ENCODE results near the gene CEBPA. TPM values are rescaled to one million over a fixed set of nuclear protein-coding genes. Genes with fewer than 3 reads are reported as not detected.
A peak's percentile ranks its signal among the peaks of the same experiment; 100 is the strongest.

The CEBPA gene
- total and polyA plus RNA-seq, 9 donors: 0.92 to 6.1 (median 3.7) TPM

- 66 to 72% (median 67%) methylated on average over 8 of the region's 8 CpGs for WGBS, 3 donors
- Histone ChIP-seq H3K9me3 (no peaks in the 10 kb centered on the region), H3K4me1 (ENCODE audit: insufficient read depth) (peaks cover 7% of the 10 kb centered on the region), H3K4me3 (no peak overlapping the region), H3K27ac (no peak overlapping the region), H3K36me3 (no peaks in the 10 kb centered on the region), H3K27me3 (no peaks in the 10 kb centered on the region)
- peak in 1 of 5 donors; percentile 7 for DNase-seq
- TF ChIP-seq, protein P1, sequence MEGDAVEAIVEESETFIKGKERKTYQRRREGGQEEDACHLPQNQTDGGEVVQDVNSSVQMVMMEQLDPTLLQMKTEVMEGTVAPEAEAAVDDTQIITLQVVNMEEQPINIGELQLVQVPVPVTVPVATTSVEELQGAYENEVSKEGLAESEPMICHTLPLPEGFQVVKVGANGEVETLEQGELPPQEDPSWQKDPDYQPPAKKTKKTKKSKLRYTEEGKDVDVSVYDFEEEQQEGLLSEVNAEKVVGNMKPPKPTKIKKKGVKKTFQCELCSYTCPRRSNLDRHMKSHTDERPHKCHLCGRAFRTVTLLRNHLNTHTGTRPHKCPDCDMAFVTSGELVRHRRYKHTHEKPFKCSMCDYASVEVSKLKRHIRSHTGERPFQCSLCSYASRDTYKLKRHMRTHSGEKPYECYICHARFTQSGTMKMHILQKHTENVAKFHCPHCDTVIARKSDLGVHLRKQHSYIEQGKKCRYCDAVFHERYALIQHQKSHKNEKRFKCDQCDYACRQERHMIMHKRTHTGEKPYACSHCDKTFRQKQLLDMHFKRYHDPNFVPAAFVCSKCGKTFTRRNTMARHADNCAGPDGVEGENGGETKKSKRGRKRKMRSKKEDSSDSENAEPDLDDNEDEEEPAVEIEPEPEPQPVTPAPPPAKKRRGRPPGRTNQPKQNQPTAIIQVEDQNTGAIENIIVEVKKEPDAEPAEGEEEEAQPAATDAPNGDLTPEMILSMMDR (IDR thresholded peaks at IDR 0.05): no peak
- no peak for TF ChIP-seq POLR2A (IDR thresholded peaks at IDR 0.05)
- no peak for TF ChIP-seq EP300 (IDR thresholded peaks at IDR 0.05)
- intact Hi-C loops (cut with DNase I): no loop called here
Measured at GRCh38 chr19:33299051-33299688, 3.2 kb downstream of the CEBPA start.

GRCh38 chr19:33298146-33298911 is 4.0 kb downstream of the CEBPA start:
- H3K9me3 ChIP-seq: no peaks in the 10 kb centered on the region
- no peak overlapping the region for H3K27ac ChIP-seq
- H3K4me3 ChIP-seq: no peak overlapping the region
- peaks cover 7% of the 10 kb centered on the region for H3K4me1 ChIP-seq (ENCODE audit: insufficient read depth)
- no peaks in the 10 kb centered on the region for H3K36me3 ChIP-seq
- H3K27me3 ChIP-seq: no peaks in the 10 kb centered on the region
- intact Hi-C loops (cut with DNase I): no loop called here
- WGBS, 3 donors: 78 to 81% (median 81%) methylated on average over 25 of the region's 25 CpGs
- DNase-seq: peak in 2 of 5 donors; percentile 10 to 12
- TF ChIP-seq, protein P1 (IDR thresholded peaks at IDR 0.05): no peak
- TF ChIP-seq EP300 (IDR thresholded peaks at IDR 0.05): no peak
- TF ChIP-seq POLR2A (IDR thresholded peaks at IDR 0.05): no peak

- H3K27me3 ChIP-seq: no peaks in the 10 kb centered on the region
- no peak overlapping the region for H3K4me3 ChIP-seq
- H3K4me1 ChIP-seq (ENCODE audit: insufficient read depth): peaks cover 5% of the 10 kb centered on the region
- H3K27ac ChIP-seq: no peak overlapping the region
- intact Hi-C loops (cut with DNase I): no loop called here
- DNase-seq: peak in 1 of 5 donors; percentile 5
- 73 to 85% (median 77%) methylated on average over 11 of the region's 11 CpGs for WGBS, 3 donors
- no peaks in the 10 kb centered on the region for H3K9me3 ChIP-seq
- no peak for TF ChIP-seq EP300 (IDR thresholded peaks at IDR 0.05)
- TF ChIP-seq POLR2A (IDR thresholded peaks at IDR 0.05): no peak
- no peaks in the 10 kb centered on the region for H3K36me3 ChIP-seq
Measured at GRCh38 chr19:33297401-33298145, 4.8 kb downstream of the CEBPA start.

DNA sequence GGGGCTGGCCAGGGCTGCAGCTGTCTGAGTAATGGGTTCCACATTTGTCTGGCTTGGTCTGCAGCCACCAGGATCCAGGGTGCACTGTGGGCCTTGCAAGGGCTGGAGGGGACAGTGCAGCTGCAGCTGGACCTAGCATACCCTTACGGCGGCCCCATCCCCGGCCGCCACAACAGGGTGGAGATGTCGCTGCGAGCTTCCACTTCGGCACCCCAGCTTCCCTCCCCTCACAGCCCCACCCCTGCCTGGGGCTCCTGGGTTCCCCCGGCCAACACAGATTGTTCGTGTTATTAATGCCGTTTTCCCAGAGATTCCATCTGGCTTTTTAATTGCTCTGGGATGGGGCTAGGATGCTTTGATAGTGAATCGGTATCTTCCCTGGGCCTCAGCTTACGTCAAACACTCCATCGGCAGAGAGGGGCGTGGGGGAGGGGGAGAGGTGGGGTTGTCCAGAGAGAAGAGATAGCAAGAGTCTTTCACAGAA is 5.8 kb downstream of the CEBPA start:
- DNase-seq: peak in 1 of 5 donors; percentile 4
- WGBS, 3 donors: 71 to 75% (median 73%) methylated on average over 14 of the region's 14 CpGs
- Histone ChIP-seq H3K36me3 (no peaks in the 10 kb centered on the region), H3K27ac (no peak overlapping the region), H3K27me3 (no peaks in the 10 kb centered on the region), H3K9me3 (no peaks in the 10 kb centered on the region), H3K4me1 (ENCODE audit: insufficient read depth) (peaks cover 3% of the 10 kb centered on the region), H3K4me3 (no peak overlapping the region)
- TF ChIP-seq POLR2A (IDR thresholded peaks at IDR 0.05): no peak
- intact Hi-C loops (cut with DNase I): no loop called here

Data from ovary (tissue), 9 donors.